Nephron progenitor cell (in vitro differentiated cells): Measurements from ENCODE around the gene SLC6A5.

Experiments
- DNase-seq: peaks from one replicate; pipeline ENCODE4 v3.0.0; 2021
- H3K27ac Mint-ChIP-seq: 2 replicates; pipeline ENCODE4 v1.8.0; 2021; ENCODE audit warnings: mild to moderate bottlenecking, moderate library complexity, mixed read lengths
- H3K27me3 Mint-ChIP-seq: 2 replicates; pipeline ENCODE4 v1.8.0; 2021; ENCODE audit warnings: mild to moderate bottlenecking, low read depth, mixed read lengths; ENCODE audit not compliant: poor library complexity
- H3K36me3 Mint-ChIP-seq: 2 replicates; pipeline ENCODE4 v1.8.0; 2021; ENCODE audit warnings: low read depth, mixed read lengths
- H3K4me1 Mint-ChIP-seq: 2 replicates; pipeline ENCODE4 v1.8.0; 2021; ENCODE audit warnings: mixed read lengths
- H3K4me3 Mint-ChIP-seq: 2 replicates; pipeline ENCODE4 v1.8.0; 2021; ENCODE audit warnings: mild to moderate bottlenecking, moderate library complexity, mixed read lengths
- H3K9me3 Mint-ChIP-seq: 2 replicates; pipeline ENCODE4 v1.8.0; 2021; ENCODE audit warnings: mild to moderate bottlenecking, moderate library complexity, mixed read lengths
- TF ChIP-seq, protein P1 (sequence below): fragments of 200-600 bp; sonication (generic); IDR thresholded peaks from 2 replicates; pipeline ENCODE4 v1.5.0; 2021; ENCODE audit warnings: antibody characterized with exemption

Gene SLC6A5

DNA sequence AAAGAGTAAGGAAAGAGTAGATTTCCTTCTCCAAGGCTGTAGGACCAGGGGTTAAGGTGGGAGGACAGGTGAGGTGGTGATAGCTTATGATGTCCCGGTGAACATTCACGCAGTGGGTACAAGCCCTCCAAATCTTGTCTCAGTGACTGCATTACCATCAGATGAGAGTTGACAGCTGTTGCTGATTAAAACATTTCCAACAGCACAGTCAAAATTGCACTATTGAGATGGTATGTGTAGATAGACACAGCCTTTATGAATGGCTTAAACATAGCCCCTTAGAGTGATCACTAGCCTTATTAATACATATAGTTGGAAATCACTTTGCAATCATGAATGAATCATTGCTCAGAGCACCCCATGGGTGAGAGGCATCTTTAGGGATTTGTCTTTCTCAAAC, 77.2 kb downstream of the SLC6A5 start:
- Mint-ChIP-seq H3K27me3 (peaks cover 43% of the 10 kb centered on the region), H3K4me3 (no peak overlapping the region), H3K27ac (no peak overlapping the region), H3K36me3 (no peaks in the 10 kb centered on the region), H3K9me3 (no peaks in the 10 kb centered on the region), H3K4me1 (no peaks in the 10 kb centered on the region)
- no peak for DNase-seq
- TF ChIP-seq, protein P1, sequence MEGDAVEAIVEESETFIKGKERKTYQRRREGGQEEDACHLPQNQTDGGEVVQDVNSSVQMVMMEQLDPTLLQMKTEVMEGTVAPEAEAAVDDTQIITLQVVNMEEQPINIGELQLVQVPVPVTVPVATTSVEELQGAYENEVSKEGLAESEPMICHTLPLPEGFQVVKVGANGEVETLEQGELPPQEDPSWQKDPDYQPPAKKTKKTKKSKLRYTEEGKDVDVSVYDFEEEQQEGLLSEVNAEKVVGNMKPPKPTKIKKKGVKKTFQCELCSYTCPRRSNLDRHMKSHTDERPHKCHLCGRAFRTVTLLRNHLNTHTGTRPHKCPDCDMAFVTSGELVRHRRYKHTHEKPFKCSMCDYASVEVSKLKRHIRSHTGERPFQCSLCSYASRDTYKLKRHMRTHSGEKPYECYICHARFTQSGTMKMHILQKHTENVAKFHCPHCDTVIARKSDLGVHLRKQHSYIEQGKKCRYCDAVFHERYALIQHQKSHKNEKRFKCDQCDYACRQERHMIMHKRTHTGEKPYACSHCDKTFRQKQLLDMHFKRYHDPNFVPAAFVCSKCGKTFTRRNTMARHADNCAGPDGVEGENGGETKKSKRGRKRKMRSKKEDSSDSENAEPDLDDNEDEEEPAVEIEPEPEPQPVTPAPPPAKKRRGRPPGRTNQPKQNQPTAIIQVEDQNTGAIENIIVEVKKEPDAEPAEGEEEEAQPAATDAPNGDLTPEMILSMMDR: no peak

DNA sequence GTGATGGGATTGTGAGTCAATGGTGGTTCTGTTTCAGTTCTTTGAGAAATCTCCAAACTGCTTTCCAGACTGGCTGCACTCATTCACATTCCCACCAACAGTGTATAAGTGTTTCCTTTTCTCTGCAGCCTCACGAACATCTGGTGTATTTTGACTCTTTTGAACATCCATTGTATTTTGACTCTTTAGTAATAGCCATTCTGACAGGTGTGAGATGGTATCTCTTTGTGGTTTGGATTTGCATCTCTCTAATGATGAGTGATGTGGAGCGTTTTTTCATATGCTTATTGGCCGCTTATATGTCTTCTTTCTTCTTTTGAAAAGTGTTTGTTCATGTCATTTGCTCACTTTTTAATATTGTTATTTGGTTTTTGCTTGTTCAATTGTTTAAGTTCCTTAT, 89.4 kb downstream of the SLC6A5 start:
- Mint-ChIP-seq H3K4me1 (no peaks in the 10 kb centered on the region), H3K27ac (no peak overlapping the region), H3K27me3 (peaks cover 3% of the 10 kb centered on the region), H3K9me3 (peaks cover under 1% of the 10 kb centered on the region), H3K4me3 (no peak overlapping the region), H3K36me3 (no peaks in the 10 kb centered on the region)
- TF ChIP-seq, protein P1: no peak
- DNase-seq: no peak

DNA sequence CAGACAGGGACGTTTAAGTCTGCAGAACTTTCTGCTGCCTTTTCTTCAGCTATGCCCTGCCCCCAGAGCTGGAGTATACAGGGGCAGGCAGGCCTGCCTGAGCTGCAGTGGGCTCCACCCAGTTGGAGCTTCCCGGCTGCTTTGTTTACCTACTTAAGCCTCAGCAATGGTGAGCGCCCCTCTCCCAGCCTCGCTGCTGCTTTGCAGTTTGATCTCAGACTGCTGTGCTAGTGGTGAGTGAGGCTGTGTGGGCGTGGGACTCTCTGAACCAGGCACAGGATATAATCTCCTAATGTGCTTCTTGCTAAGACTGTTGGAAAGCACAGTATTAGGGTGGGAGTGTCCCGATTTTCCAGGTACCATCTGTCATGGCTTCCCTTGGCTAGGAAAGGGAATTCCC, 108.5 kb downstream of the SLC6A5 start:
- TF ChIP-seq, protein P1: no peak
- Mint-ChIP-seq H3K27me3 (peaks cover 20% of the 10 kb centered on the region), H3K36me3 (no peaks in the 10 kb centered on the region), H3K9me3 (peaks cover 24% of the 10 kb centered on the region), H3K4me1 (no peaks in the 10 kb centered on the region), H3K27ac (no peak overlapping the region), H3K4me3 (no peak overlapping the region)
- no peak for DNase-seq
